SU-DHL-6 (cell line): ENCODE results near the gene NTF3.

Experiments
- H2AFZ ChIP-seq: fragments of 200-600 bp; sonication (generic); 2 replicates; pipeline ENCODE4 v1.6.1; 2014; ENCODE audit warnings: low read depth, mild to moderate bottlenecking, moderate library complexity, mixed read lengths, antibody characterized with exemption, low read length; ENCODE audit not compliant: severe bottlenecking
- H3F3A ChIP-seq: fragments of 200-600 bp; shearing (Covaris generic); 2 replicates; pipeline ENCODE4 v1.6.0; 2016; ENCODE audit warnings: antibody characterized with exemption, mild to moderate bottlenecking; ENCODE audit not compliant: insufficient read depth
- H3K27ac ChIP-seq: fragments of 200-600 bp; sonication (generic); 2 replicates; pipeline ENCODE4 v1.5.1; 2016; ENCODE audit warnings: low read depth, mild to moderate bottlenecking, low read length, moderate library complexity, mixed read lengths
- H3K27me3 ChIP-seq: fragments of 200-600 bp; sonication (generic), shearing (Covaris generic); 2 replicates; pipeline ENCODE4 v1.6.0; 2014; ENCODE audit warnings: mild to moderate bottlenecking, low read length
- H3K36me3 ChIP-seq: fragments of 200-600 bp; sonication (generic); 2 replicates; pipeline ENCODE4 v1.6.1; 2014; ENCODE audit warnings: mild to moderate bottlenecking, low read length, mixed read lengths
- H3K4me2 ChIP-seq: fragments of 300-600, 200-600 bp; shearing (Covaris generic), sonication (generic); 2 replicates; pipeline ENCODE4 v1.6.0; 2014; ENCODE audit warnings: low read length, low read depth, mild to moderate bottlenecking; ENCODE audit not compliant: poor library complexity, severe bottlenecking
- H3K4me3 ChIP-seq: fragments of 200-600 bp; sonication (generic); 2 replicates; pipeline ENCODE4 v1.5.1; 2014; ENCODE audit warnings: antibody characterized with exemption, low read length, mild to moderate bottlenecking, mixed read lengths; ENCODE audit not compliant: insufficient read depth, poor library complexity, severe bottlenecking
- H3K79me2 ChIP-seq: fragments of 200-600 bp; sonication (generic); 2 replicates; pipeline ENCODE4 v1.6.1; 2014; ENCODE audit warnings: mild to moderate bottlenecking, low read length, moderate library complexity; ENCODE audit not compliant: insufficient read depth
- H3K9ac ChIP-seq: fragments of 200-600 bp; sonication (generic); 2 replicates; pipeline ENCODE4 v1.7.0; 2014; ENCODE audit warnings: mild to moderate bottlenecking, low read length
- H3K9me2 ChIP-seq: fragments of 200-600 bp; sonication (generic); replicated peaks from 2 replicates; pipeline ENCODE4 v1.6.1; 2014; ENCODE audit warnings: low read length; ENCODE audit not compliant: insufficient read depth
- H3K9me3 ChIP-seq: fragments of 200-600 bp; sonication (generic); 2 replicates; pipeline ENCODE4 v1.6.1; 2014; ENCODE audit warnings: low read length, mixed read lengths; ENCODE audit not compliant: insufficient read depth
- H4K20me1 ChIP-seq: fragments of 200-600 bp; sonication (generic); 2 replicates; pipeline ENCODE4 v1.6.1; 2014; ENCODE audit warnings: low read depth, mild to moderate bottlenecking, antibody characterized with exemption, low read length, moderate library complexity, mixed read lengths
- EZH2phosphoT487 ChIP-seq: fragments of 200-600 bp; sonication (generic), shearing (Covaris generic); conservative IDR thresholded peaks from 2 replicates; pipeline ENCODE4 v1.6.1; 2018; ENCODE audit warnings: mild to moderate bottlenecking, antibody characterized with exemption, low read length, moderate library complexity, mixed read lengths
- TF ChIP-seq, protein P1 (sequence below): fragments of 200-600 bp; sonication (generic); IDR thresholded peaks from one replicate; pipeline ENCODE4 v1.5.1; 2017; ENCODE audit warnings: antibody characterized with exemption, mild to moderate bottlenecking, low read length, moderate library complexity; ENCODE audit not compliant: insufficient read depth, poor library complexity, severe bottlenecking

NTF3 gene

DNA sequence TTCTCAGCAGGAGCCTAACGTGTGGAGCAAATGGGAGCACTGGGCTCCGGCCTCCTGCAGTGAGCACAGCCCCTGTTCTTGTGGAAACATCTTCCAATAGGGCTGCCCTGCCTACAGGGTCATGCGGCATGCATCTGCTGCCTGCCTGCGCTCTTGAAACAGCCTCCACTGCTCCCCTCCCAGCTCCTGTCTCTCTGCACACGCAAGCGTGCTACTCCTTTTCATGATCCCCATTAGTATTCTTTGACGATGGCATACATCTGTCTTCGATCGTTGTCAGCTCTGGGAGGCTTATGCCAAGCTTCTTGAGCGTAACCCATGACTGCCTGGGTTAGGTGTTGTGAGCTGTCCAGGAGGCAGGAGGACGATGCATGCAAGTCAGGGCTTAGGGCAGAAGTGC is 23.1 kb downstream of the NTF3 start:
- H3K4me2 ChIP-seq: no peak overlapping the region
- no peaks in the 10 kb centered on the region for H3K9me2 ChIP-seq
- no peaks in the 10 kb centered on the region for H3K36me3 ChIP-seq
- no peaks in the 10 kb centered on the region for H3K27me3 ChIP-seq
- no peak overlapping the region for H3K27ac ChIP-seq
- no peak overlapping the region for H3K9ac ChIP-seq
- H2AFZ ChIP-seq: no peak overlapping the region
- TF ChIP-seq, protein P1, sequence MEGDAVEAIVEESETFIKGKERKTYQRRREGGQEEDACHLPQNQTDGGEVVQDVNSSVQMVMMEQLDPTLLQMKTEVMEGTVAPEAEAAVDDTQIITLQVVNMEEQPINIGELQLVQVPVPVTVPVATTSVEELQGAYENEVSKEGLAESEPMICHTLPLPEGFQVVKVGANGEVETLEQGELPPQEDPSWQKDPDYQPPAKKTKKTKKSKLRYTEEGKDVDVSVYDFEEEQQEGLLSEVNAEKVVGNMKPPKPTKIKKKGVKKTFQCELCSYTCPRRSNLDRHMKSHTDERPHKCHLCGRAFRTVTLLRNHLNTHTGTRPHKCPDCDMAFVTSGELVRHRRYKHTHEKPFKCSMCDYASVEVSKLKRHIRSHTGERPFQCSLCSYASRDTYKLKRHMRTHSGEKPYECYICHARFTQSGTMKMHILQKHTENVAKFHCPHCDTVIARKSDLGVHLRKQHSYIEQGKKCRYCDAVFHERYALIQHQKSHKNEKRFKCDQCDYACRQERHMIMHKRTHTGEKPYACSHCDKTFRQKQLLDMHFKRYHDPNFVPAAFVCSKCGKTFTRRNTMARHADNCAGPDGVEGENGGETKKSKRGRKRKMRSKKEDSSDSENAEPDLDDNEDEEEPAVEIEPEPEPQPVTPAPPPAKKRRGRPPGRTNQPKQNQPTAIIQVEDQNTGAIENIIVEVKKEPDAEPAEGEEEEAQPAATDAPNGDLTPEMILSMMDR: no peak
- no peak for TF ChIP-seq EZH2phosphoT487
- H3K9me3 ChIP-seq: no peaks in the 10 kb centered on the region
- H4K20me1 ChIP-seq: no peaks in the 10 kb centered on the region
- H3K4me3 ChIP-seq: no peak overlapping the region
- no peaks in the 10 kb centered on the region for H3K79me2 ChIP-seq
- H3F3A ChIP-seq: no peaks in the 10 kb centered on the region

DNA sequence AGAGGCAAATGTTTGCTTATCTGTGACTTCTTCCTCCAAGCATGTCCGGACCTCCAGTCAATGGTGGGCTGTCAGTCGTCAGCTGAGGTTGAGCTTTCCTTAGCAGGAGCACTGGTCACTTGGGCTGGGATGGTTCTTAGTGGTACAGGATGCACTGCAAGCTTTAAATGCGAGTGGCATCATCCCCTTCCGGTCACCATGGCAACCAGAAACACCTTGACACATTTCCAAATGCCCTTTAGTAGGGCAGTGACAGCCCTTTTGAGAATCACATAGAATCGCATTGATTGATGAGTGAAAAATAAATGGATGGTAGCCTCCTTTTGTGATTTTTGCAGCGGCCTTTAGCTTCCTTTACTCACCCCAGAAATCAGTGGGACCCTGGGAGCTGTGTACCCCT is 24.1 kb downstream of the NTF3 start:
- Histone ChIP-seq H3K27ac (no peak overlapping the region), H4K20me1 (no peaks in the 10 kb centered on the region), H3F3A (no peaks in the 10 kb centered on the region), H3K9ac (no peak overlapping the region), H3K4me2 (no peak overlapping the region), H2AFZ (no peak overlapping the region), H3K36me3 (no peaks in the 10 kb centered on the region), H3K9me3 (no peaks in the 10 kb centered on the region), H3K79me2 (no peaks in the 10 kb centered on the region), H3K27me3 (no peaks in the 10 kb centered on the region), H3K9me2 (no peaks in the 10 kb centered on the region), H3K4me3 (no peak overlapping the region)
- TF ChIP-seq EZH2phosphoT487: no peak
- TF ChIP-seq, protein P1: no peak

DNA sequence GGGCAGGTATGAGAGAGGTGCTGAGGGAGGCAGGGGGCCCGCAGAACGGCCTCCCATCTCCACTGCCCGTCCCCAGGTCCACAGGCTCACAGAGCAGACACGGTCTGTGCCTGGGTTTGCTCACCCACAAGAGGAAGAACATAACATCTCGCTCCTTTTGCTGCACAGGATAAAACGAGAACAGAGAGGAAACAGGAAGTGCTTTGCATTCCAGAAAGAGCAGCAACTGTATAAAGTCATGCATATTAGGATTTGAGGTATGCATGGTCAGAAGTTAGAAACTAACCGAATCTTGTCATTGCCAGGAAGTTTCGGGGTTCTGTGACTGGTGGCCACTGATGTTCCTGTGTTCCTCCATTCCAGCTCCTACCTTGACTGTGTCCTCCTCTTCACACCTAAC is 25.0 kb downstream of the NTF3 start:
- Histone ChIP-seq H3K4me2 (no peak overlapping the region), H3K4me3 (no peak overlapping the region), H4K20me1 (no peaks in the 10 kb centered on the region), H3K27ac (no peak overlapping the region), H3K9me3 (no peaks in the 10 kb centered on the region), H2AFZ (no peak overlapping the region), H3K9ac (no peak overlapping the region), H3K9me2 (no peaks in the 10 kb centered on the region), H3K27me3 (no peaks in the 10 kb centered on the region), H3K36me3 (no peaks in the 10 kb centered on the region), H3K79me2 (no peaks in the 10 kb centered on the region), H3F3A (no peaks in the 10 kb centered on the region)
- TF ChIP-seq, protein P1: no peak
- no peak for TF ChIP-seq EZH2phosphoT487
